CD4-positive, alpha-beta T cell treated with Interleukin-6 for 4 hours (primary cell): ENCODE data around the gene STEAP1.

Source experiments
- DNase-seq: peaks from one replicate; pipeline ENCODE4 v3.0.0-alpha.2; 2020; ENCODE audit warnings: mixed read lengths

The STEAP1 gene

DNA sequence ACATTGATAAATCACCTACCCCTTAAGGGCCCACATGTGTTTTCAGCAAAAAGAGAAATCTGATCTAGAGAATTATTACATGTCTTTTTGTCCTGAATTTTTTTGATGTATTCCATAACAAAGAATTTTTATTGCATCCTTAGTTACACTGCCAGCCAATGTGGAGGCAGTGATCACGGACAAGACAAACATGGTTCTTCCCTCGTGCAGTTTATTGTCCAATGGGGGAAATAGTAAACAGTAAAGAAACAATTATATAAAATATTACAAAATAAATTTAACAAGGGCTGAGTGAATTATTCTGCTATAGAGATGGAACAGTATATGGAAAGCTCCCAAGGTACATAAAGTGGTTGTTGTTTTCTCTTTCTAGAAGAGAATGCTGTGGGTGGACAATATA, 59.3 kb downstream of the STEAP1 start:
- no peak for DNase-seq
